Stomach (tissue), 9 donors: ENCODE data around the gene MTREX. TPM values are rescaled to one million over a fixed set of nuclear protein-coding genes. Genes with fewer than 3 reads are reported as not detected.

Experiments
- DNase-seq, 2 donors: peaks; one replicate each; pipeline versions ENCODE4 v3.0.0 to v3.0.0-alpha.2; 2013 to 2019
- H3K27ac ChIP-seq, 5 donors: fragments of 200-600 bp in 4 of 5; sonication (generic) in 4 of 5; one replicate each; pipeline ENCODE4 v1.5.1; 2013 to 2019; ENCODE audit warnings: mild to moderate bottlenecking in 1 of 5, moderate library complexity in 1 of 5
- H3K27me3 ChIP-seq, 3 donors: fragments of 200-600 bp; sonication (generic); one replicate each; pipeline ENCODE4 v1.5.1; 2017 to 2019; ENCODE audit warnings: mixed run types in 1 of 3
- H3K36me3 ChIP-seq, 4 donors: fragments of 200-600 bp; sonication (generic); 1 replicate in 3 of 4; 2 replicates in 1 of 4; pipeline ENCODE4 v1.5.1; 2016 to 2019
- H3K4me1 ChIP-seq, 4 donors: fragments of 200-600 bp; sonication (generic); one replicate each; pipeline ENCODE4 v1.5.1; 2016 to 2019
- H3K4me3 ChIP-seq, 4 donors: fragments of 200-600 bp; sonication (generic) in 3 of 4; one replicate each; pipeline ENCODE4 v1.5.1; 2016 to 2019; ENCODE audit warnings: mild to moderate bottlenecking in 1 of 4
- H3K9me3 ChIP-seq, 4 donors: fragments of 200-600 bp; sonication (generic); one replicate each; pipeline ENCODE4 v1.5.1; 2016 to 2019
- EP300 ChIP-seq: sonication (generic); formaldehyde crosslinking; IDR thresholded peaks from one replicate; pipeline ENCODE4 v1.6.1; 2017; ENCODE audit warnings: antibody characterized with exemption
- POLR2A ChIP-seq, 4 donors: fragments of 450-650 bp; IDR thresholded peaks; one replicate each; pipeline ENCODE4 v1.6.1; 2016; ENCODE audit warnings: antibody characterized with exemption in 4 of 4, control low read depth in 2 of 4, mild to moderate bottlenecking in 1 of 4, moderate library complexity in 1 of 4
- POLR2AphosphoS5 ChIP-seq, 3 donors: sonication (generic); formaldehyde crosslinking; IDR thresholded peaks; one replicate each; pipeline ENCODE4 v1.6.1; 2016; ENCODE audit warnings: antibody characterized with exemption in 3 of 3
- WGBS, 5 donors: extraction: QIAGEN DNeasy Blood & Tissue Kit in 3 of 5; methylation state at CpG; one replicate each; pipeline versions ENCODE4 v1.1.5 to v1.1.7; 2013 to 2018; 5-methylcytosine and 5-hydroxymethylcytosine counted together
- intact Hi-C: fragments of 100-400 bp; cut with DNase I; formaldehyde crosslinking; loops from one replicate; pipeline ENCODE4 v1.15.1; 2023; ENCODE audit warnings: low total_unique reads
- polyA plus RNA-seq, 3 donors: library from polyadenylated mRNA; stranded (reverse); fragments of 200-250 nt; gene quantifications; one replicate each; pipeline ENCODE4 v1.2.3, GENCODE V29; 2013
- total RNA-seq, 5 donors: library from RNA; depleted of rRNA; stranded (reverse); fragments of >200 nt; gene quantifications; one replicate each; pipeline versions ENCODE4 v1.1.0 to v1.2.3, GENCODE V29; 2014 to 2016
- TF ChIP-seq, protein P1 (sequence below), 7 experiments: fragments of 450-650 bp in 4 of 7; fragments of 200-600 bp in 3 of 7; sonication (generic) in 3 of 7; IDR thresholded peaks; one replicate each; pipeline ENCODE4 v1.5.1; 2016 to 2019; ENCODE audit warnings: antibody characterized with exemption in 7 of 7, control low read depth in 2 of 7, mild to moderate bottlenecking in 1 of 7
- donor health status: healthy with polysubstance abuse.
- donor health status: Bipolar disorder and iron deficiency.
- donor health status: healthy.

MTREX gene
- total and polyA plus RNA-seq, 8 donors = 13.6 to 138 (median 30.3) TPM

DNA sequence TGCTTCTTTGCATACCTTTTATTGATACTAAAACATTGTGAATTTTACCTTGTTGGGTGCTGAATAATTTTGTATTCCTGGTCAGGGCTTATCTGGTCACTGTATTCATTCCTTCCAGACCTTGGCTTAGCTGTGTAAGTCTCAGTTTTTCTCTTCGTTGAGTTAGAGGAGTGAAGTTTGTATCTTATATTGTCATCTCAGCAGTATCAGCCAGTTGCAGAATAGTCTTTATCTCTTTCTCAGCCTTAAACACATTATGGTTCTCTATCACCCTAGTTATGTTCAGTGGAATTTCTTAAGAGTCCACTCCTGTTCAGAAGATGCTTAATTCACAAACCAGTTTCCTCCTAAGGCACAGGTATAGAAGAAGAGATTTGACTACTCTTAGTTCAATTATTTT, 25.2 kb downstream of the MTREX start:
- H3K27me3 ChIP-seq = no peaks in the 10 kb centered on the region
- no peaks in the 10 kb centered on the region for H3K9me3 ChIP-seq
- H3K36me3 ChIP-seq = peaks cover 0 to 69% (median 46%) of the 10 kb centered on the region in 4 donors
- 76 to 93% (median 78%) methylated on average over 1 of the region's 1 CpG for WGBS, 5 donors
- intact Hi-C loops = no loop called here
- H3K4me1 ChIP-seq = peaks cover 0 to 8% (median 0%) of the 10 kb centered on the region in 4 donors
- DNase-seq = no peak
- H3K4me3 ChIP-seq = no peak overlapping the region
- H3K27ac ChIP-seq = no peak overlapping the region
- no peak for TF ChIP-seq POLR2AphosphoS5 (IDR thresholded peaks at IDR 0.05)
- TF ChIP-seq EP300 = no peak
- TF ChIP-seq POLR2A (IDR thresholded peaks at IDR 0.05) = no peak

DNA sequence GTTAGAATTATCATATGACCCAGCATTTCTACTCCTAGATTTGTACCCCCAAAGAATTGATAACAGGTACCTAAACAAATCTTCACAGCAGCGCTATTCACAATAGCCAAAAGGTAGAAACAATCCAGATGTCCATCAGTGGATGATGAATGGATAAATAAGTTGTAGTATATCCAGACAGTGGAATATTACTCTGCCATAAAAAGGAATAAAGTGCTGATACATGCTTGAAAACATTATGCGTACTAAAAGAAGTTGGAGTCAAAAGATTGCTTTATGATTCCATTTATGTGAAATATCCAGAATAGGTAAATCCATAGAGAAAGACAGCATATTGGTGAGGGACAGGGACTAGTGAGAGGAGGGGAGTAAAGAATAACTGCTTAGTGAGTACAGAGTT, 26.0 kb downstream of the MTREX start:
- WGBS, 5 donors = 92 to 100% (median 97%) methylated on average over 2 of the region's 2 CpGs
- no peak for TF ChIP-seq EP300
- TF ChIP-seq POLR2A (IDR thresholded peaks at IDR 0.05) = no peak
- TF ChIP-seq POLR2AphosphoS5 (IDR thresholded peaks at IDR 0.05) = no peak
- TF ChIP-seq, protein P1, sequence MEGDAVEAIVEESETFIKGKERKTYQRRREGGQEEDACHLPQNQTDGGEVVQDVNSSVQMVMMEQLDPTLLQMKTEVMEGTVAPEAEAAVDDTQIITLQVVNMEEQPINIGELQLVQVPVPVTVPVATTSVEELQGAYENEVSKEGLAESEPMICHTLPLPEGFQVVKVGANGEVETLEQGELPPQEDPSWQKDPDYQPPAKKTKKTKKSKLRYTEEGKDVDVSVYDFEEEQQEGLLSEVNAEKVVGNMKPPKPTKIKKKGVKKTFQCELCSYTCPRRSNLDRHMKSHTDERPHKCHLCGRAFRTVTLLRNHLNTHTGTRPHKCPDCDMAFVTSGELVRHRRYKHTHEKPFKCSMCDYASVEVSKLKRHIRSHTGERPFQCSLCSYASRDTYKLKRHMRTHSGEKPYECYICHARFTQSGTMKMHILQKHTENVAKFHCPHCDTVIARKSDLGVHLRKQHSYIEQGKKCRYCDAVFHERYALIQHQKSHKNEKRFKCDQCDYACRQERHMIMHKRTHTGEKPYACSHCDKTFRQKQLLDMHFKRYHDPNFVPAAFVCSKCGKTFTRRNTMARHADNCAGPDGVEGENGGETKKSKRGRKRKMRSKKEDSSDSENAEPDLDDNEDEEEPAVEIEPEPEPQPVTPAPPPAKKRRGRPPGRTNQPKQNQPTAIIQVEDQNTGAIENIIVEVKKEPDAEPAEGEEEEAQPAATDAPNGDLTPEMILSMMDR (IDR thresholded peaks at IDR 0.05) = no peak
- Histone ChIP-seq H3K27ac (no peak overlapping the region), H3K4me1 (peaks cover 0 to 16% (median 0%) of the 10 kb centered on the region in 4 donors), H3K9me3 (no peaks in the 10 kb centered on the region), H3K4me3 (no peak overlapping the region), H3K27me3 (no peaks in the 10 kb centered on the region), H3K36me3 (peaks cover 0 to 61% (median 38%) of the 10 kb centered on the region in 4 donors)
- intact Hi-C loops = no loop called here
- no peak for DNase-seq

DNA sequence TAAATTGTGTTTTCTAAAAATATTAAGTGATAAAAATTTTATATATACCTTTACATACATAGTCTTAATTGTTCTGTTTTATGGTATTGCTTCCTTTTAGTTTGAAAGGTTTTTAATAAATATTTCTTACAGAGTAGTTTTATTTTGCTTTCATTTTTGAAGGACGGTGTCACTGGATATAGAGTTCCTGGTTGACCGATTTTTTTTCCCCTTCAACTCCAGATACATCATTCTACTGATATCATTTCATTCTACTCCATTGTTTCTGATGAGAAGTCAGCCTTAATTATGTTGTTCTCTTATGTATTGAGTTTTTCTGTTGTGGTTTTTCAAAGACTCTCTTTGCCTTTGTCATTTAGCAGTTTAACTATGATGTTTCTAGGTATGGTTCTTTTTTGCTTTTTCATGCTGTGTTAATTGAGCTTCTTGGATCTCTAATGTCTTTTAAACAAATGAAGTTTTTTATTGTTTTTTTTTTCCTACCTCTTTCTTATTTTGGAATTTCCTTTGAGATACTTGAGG, 30.4 kb downstream of the MTREX start:
- Histone ChIP-seq H3K9me3 (no peaks in the 10 kb centered on the region), H3K27me3 (no peaks in the 10 kb centered on the region), H3K4me3 (no peak overlapping the region), H3K27ac (no peak overlapping the region), H3K4me1 (peaks cover 0 to 27% (median 3%) of the 10 kb centered on the region in 4 donors), H3K36me3 (peaks cover 0 to 51% (median 26%) of the 10 kb centered on the region in 4 donors)
- intact Hi-C loops = no loop called here
- TF ChIP-seq POLR2A (IDR thresholded peaks at IDR 0.05) = no peak
- TF ChIP-seq, protein P1 (IDR thresholded peaks at IDR 0.05) = no peak
- TF ChIP-seq POLR2AphosphoS5 (IDR thresholded peaks at IDR 0.05) = no peak
- no peak for TF ChIP-seq EP300
- 57 to 79% (median 76%) methylated on average over 2 of the region's 2 CpGs for WGBS, 5 donors
- DNase-seq = no peak

DNA sequence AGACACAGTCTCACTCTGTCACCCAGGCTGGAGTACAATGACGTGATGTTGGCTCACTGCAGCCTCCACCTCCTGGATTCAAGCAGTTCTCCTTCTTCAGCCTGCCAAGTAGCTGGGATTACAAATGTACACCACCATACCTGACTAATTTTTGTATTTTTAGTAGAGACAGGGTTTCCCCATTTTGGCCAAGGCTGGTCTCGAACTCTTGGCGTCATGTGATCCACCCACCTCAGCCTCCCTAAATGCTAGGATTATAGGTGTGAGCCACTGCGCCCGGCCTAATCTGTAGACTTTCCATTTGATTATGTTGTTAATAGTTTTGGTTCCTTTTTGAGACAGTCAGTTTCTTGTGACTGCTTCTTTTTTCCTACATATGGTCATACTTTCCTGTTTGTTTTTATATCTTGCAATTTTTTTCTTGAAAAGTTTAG, 31.0 kb downstream of the MTREX start:
- no peak for DNase-seq

More for the DNA sequence above, 31.0 kb downstream of the MTREX start:
- H3K36me3 ChIP-seq = peaks cover 0 to 44% (median 23%) of the 10 kb centered on the region in 4 donors
- H3K27me3 ChIP-seq = no peaks in the 10 kb centered on the region
- H3K4me3 ChIP-seq = no peak overlapping the region
- peaks cover 0 to 34% (median 6%) of the 10 kb centered on the region in 4 donors for H3K4me1 ChIP-seq
- no peak overlapping the region for H3K27ac ChIP-seq
- TF ChIP-seq POLR2A (IDR thresholded peaks at IDR 0.05) (no peak), EP300 (no peak), POLR2AphosphoS5 (IDR thresholded peaks at IDR 0.05) (no peak)
- TF ChIP-seq, protein P1 (IDR thresholded peaks at IDR 0.05) = no peak
- intact Hi-C loops = no loop called here
- 80 to 89% (median 81%) methylated on average over 5 of the region's 5 CpGs for WGBS, 5 donors
- no peaks in the 10 kb centered on the region for H3K9me3 ChIP-seq
